WTC11 (cell line): ENCODE results near the gene PDCD6IP.

Experiments used
- ATF1 ChIP-seq: sonication (generic); formaldehyde crosslinking; IDR thresholded peaks from 2 replicates; pipeline ENCODE4 v1.8.1; 2023; ENCODE audit warnings: mild to moderate bottlenecking, moderate library complexity, missing genetic modification reagents
- CTCF ChIP-seq: fragments of 200-600 bp; IDR thresholded peaks from 2 replicates; pipeline ENCODE4 v1.8.0; 2022; ENCODE audit warnings: antibody characterized with exemption
- FOXJ3 ChIP-seq: sonication (generic); formaldehyde crosslinking; IDR thresholded peaks from 2 replicates; pipeline ENCODE4 v1.9.0; 2021; ENCODE audit warnings: missing genetic modification reagents, mild to moderate bottlenecking, borderline replicate concordance
- GRHL2 ChIP-seq: fragments of 250-450 bp; sonication (Bioruptor Pico); IDR thresholded peaks from 2 replicates; pipeline ENCODE4 v1.8.0; 2022; ENCODE audit warnings: mild to moderate bottlenecking, moderate library complexity; ENCODE audit not compliant: insufficient replicate concordance, severe bottlenecking
- MAX ChIP-seq: sonication (generic); formaldehyde crosslinking; IDR thresholded peaks from 2 replicates; pipeline ENCODE4 v1.8.0; 2022; ENCODE audit warnings: mild to moderate bottlenecking, missing genetic modification reagents
- NFE2L1 ChIP-seq: sonication (generic); formaldehyde crosslinking; IDR thresholded peaks from 2 replicates; pipeline ENCODE4 v1.8.1; 2023; ENCODE audit warnings: missing genetic modification reagents
- SP1 ChIP-seq: sonication (generic); formaldehyde crosslinking; conservative IDR thresholded peaks from 2 replicates; pipeline ENCODE4 v1.8.1; 2022; ENCODE audit warnings: missing genetic modification reagents
- STAT6 ChIP-seq: sonication (generic); formaldehyde crosslinking; conservative IDR thresholded peaks from 2 replicates; pipeline ENCODE4 v1.8.1; 2023; ENCODE audit warnings: mild to moderate bottlenecking, low read depth, missing genetic modification reagents, moderate library complexity
- ZNF138 ChIP-seq: sonication (generic); formaldehyde crosslinking; conservative IDR thresholded peaks from 2 replicates; pipeline ENCODE4 v1.8.1; 2022; ENCODE audit warnings: mild to moderate bottlenecking, moderate library complexity, missing genetic modification reagents
- TF ChIP-seq, protein P1 (sequence below): sonication (generic); formaldehyde crosslinking; conservative IDR thresholded peaks from 2 replicates; pipeline ENCODE4 v1.8.1; 2022; ENCODE audit warnings: mild to moderate bottlenecking, missing genetic modification reagents
- TF ChIP-seq, protein P2 (sequence below): sonication (generic); formaldehyde crosslinking; IDR thresholded peaks from 2 replicates; pipeline ENCODE4 v1.8.1; 2023; ENCODE audit warnings: mild to moderate bottlenecking, moderate library complexity, missing genetic modification reagents
- TF ChIP-seq, protein P3 (sequence below): sonication (generic); formaldehyde crosslinking; IDR thresholded peaks from 2 replicates; pipeline ENCODE4 v1.8.0; 2023; ENCODE audit warnings: missing genetic modification reagents, mild to moderate bottlenecking, borderline replicate concordance
- TF ChIP-seq, protein P4 (sequence below): sonication (generic); formaldehyde crosslinking; IDR thresholded peaks from 2 replicates; pipeline ENCODE4 v1.8.0; 2022; ENCODE audit warnings: mild to moderate bottlenecking, missing genetic modification reagents

DNA sequence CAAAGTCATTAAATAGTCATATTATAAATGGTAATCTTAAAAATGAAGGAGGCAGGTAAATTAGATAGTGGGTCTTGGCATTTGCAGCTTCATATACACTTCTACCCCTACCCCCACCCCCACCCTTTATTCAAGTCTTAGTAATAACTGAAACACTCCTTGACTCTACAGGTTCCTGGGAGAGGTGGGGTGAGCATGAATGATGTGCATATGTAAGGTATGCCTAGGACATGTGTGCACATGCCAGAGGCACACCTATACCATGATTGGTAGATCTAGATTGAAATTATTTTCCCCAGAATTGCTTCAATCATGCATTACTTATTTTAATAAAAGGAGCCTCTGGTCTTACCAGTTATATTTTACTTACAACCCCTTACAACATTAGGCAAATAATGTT is 40.1 kb upstream of the PDCD6IP start:
- TF ChIP-seq CTCF, result no peak
- TF ChIP-seq STAT6 (CRISPR knock-in tag), result no peak
- no peak for TF ChIP-seq GRHL2 (CRISPR knock-in tag)
- TF ChIP-seq, protein P1, sequence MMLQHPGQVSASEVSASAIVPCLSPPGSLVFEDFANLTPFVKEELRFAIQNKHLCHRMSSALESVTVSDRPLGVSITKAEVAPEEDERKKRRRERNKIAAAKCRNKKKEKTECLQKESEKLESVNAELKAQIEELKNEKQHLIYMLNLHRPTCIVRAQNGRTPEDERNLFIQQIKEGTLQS (CRISPR knock-in tag), result no peak
- no peak for TF ChIP-seq SP1 (CRISPR knock-in tag)
- no peak for TF ChIP-seq NFE2L1 (CRISPR knock-in tag)
- TF ChIP-seq, protein P2, sequence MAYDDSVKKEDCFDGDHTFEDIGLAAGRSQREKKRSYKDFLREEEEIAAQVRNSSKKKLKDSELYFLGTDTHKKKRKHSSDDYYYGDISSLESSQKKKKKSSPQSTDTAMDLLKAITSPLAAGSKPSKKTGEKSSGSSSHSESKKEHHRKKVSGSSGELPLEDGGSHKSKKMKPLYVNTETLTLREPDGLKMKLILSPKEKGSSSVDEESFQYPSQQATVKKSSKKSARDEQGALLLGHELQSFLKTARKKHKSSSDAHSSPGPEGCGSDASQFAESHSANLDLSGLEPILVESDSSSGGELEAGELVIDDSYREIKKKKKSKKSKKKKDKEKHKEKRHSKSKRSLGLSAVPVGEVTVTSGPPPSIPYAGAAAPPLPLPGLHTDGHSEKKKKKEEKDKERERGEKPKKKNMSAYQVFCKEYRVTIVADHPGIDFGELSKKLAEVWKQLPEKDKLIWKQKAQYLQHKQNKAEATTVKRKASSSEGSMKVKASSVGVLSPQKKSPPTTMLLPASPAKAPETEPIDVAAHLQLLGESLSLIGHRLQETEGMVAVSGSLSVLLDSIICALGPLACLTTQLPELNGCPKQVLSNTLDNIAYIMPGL (CRISPR knock-in tag), result no peak
- no peak for TF ChIP-seq FOXJ3 (CRISPR knock-in tag)
- TF ChIP-seq, protein P3, sequence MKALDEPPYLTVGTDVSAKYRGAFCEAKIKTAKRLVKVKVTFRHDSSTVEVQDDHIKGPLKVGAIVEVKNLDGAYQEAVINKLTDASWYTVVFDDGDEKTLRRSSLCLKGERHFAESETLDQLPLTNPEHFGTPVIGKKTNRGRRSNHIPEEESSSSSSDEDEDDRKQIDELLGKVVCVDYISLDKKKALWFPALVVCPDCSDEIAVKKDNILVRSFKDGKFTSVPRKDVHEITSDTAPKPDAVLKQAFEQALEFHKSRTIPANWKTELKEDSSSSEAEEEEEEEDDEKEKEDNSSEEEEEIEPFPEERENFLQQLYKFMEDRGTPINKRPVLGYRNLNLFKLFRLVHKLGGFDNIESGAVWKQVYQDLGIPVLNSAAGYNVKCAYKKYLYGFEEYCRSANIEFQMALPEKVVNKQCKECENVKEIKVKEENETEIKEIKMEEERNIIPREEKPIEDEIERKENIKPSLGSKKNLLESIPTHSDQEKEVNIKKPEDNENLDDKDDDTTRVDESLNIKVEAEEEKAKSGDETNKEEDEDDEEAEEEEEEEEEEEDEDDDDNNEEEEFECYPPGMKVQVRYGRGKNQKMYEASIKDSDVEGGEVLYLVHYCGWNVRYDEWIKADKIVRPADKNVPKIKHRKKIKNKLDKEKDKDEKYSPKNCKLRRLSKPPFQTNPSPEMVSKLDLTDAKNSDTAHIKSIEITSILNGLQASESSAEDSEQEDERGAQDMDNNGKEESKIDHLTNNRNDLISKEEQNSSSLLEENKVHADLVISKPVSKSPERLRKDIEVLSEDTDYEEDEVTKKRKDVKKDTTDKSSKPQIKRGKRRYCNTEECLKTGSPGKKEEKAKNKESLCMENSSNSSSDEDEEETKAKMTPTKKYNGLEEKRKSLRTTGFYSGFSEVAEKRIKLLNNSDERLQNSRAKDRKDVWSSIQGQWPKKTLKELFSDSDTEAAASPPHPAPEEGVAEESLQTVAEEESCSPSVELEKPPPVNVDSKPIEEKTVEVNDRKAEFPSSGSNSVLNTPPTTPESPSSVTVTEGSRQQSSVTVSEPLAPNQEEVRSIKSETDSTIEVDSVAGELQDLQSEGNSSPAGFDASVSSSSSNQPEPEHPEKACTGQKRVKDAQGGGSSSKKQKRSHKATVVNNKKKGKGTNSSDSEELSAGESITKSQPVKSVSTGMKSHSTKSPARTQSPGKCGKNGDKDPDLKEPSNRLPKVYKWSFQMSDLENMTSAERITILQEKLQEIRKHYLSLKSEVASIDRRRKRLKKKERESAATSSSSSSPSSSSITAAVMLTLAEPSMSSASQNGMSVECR (CRISPR knock-in tag), result no peak
- TF ChIP-seq, protein P4, sequence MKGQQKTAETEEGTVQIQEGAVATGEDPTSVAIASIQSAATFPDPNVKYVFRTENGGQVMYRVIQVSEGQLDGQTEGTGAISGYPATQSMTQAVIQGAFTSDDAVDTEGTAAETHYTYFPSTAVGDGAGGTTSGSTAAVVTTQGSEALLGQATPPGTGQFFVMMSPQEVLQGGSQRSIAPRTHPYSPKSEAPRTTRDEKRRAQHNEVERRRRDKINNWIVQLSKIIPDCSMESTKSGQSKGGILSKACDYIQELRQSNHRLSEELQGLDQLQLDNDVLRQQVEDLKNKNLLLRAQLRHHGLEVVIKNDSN (CRISPR knock-in tag), result no peak
- no peak for TF ChIP-seq ZNF138
- TF ChIP-seq MAX, result no peak
- TF ChIP-seq ATF1 (CRISPR knock-in tag), result no peak
